Measurements from ENCODE around the gene RAD52. TPM values are rescaled to one million over a fixed set of nuclear protein-coding genes. Genes with fewer than 3 reads are reported as not detected.

The RAD52 gene
- total RNA-seq, 1 experiment from 2014 or later, result 15.3 TPM

- H3T11ph ChIP-seq (ENCODE audit: low read length), result no peak overlapping the region
- no peak overlapping the region for H3K23ac ChIP-seq (ENCODE audit: insufficient read length, low read depth, low read length)
- no peak overlapping the region for H2AK5ac ChIP-seq (ENCODE audit: insufficient read length, low read length)
- H3K4me2 ChIP-seq (ENCODE audit: insufficient read depth, insufficient read length, low read length), result no peak overlapping the region
- peaks cover 2% of the 10 kb centered on the region in 2 experiments; a peak in 2 of 4 replicates for H3K4me1 Mint-ChIP-seq
- no peak overlapping the region for H2BK15ac ChIP-seq (ENCODE audit: low read depth, low read length)
- no peaks in the 10 kb centered on the region; the same call in 1 of the 2 replicates for H3K4me1 ChIP-seq (ENCODE audit: insufficient read depth, low read length)
- H2BK20ac ChIP-seq (ENCODE audit: low read depth, low read length, poor library complexity, severe bottlenecking), result no peak overlapping the region
- H2AFZ ChIP-seq (ENCODE audit: low read length), result no peak overlapping the region
- no peak overlapping the region for H3K27ac ChIP-seq (ENCODE audit: insufficient read length, low read depth, low read length)
- no peak overlapping the region for H2BK5ac ChIP-seq (ENCODE audit: insufficient read length, low read length)
- no peak overlapping the region for H3K9ac ChIP-seq (ENCODE audit: extremely low read depth, insufficient read length, low read length)
- H3K79me2 ChIP-seq (ENCODE audit: insufficient read depth, low read length), result no peaks in the 10 kb centered on the region
- H3K27ac Mint-ChIP-seq, result peak overlapping the region in 2 of 3 experiments; percentile 11 to 43; a peak in 3 of 7 replicates
- H3K9me3 ChIP-seq (ENCODE audit: control insufficient read depth, low read depth, low read length), result no peaks in the 10 kb centered on the region
- H3K27me3 ChIP-seq (ENCODE audit: insufficient read depth, low read length), result no peaks in the 10 kb centered on the region; the same call in 1 of the 2 replicates
- WGBS (ENCODE audit: extremely low coverage, insufficient read length, low lambda C conversion rate), result no CpG with 5 or more reads among the region's 3 CpGs
- H3K79me1 ChIP-seq (ENCODE audit: insufficient read depth, low read depth, low read length, poor library complexity, severe bottlenecking), result no peaks in the 10 kb centered on the region
- no peak overlapping the region for H2BK12ac ChIP-seq (ENCODE audit: insufficient read length, low read depth, low read length)
- no peak overlapping the region for H3K56ac ChIP-seq (ENCODE audit: insufficient read length, low read depth, low read length)
- H3K18ac ChIP-seq (ENCODE audit: insufficient read length, low read depth, low read length), result no peak overlapping the region
- no peak overlapping the region for H3K4me3 Mint-ChIP-seq
- no peak overlapping the region for H4K5ac ChIP-seq (ENCODE audit: insufficient read length, low read depth, low read length)
- H3K4ac ChIP-seq (ENCODE audit: low read depth, low read length), result no peak overlapping the region
- no peak overlapping the region for H4K8ac ChIP-seq (replicated peaks; ENCODE audit: insufficient read length, low read depth, low read length)
- DNase-seq, result no peak
- no peaks in the 10 kb centered on the region for H3K9me3 Mint-ChIP-seq
- H3K27me3 Mint-ChIP-seq (ENCODE audit: low read depth), result no peaks in the 10 kb centered on the region
- no peaks in the 10 kb centered on the region for H4K20me1 ChIP-seq (ENCODE audit: control insufficient read depth, insufficient read depth, insufficient read length)
- H2BK120ac ChIP-seq (ENCODE audit: low read depth, low read length, poor library complexity, severe bottlenecking), result no peak overlapping the region
- no peaks in the 10 kb centered on the region for H3K23me2 ChIP-seq (ENCODE audit: insufficient read length, low read depth, low read length, poor library complexity, severe bottlenecking)
- H4K91ac ChIP-seq (ENCODE audit: insufficient read length, low read depth, low read length), result no peak overlapping the region
- H3K14ac ChIP-seq (ENCODE audit: insufficient read depth, low read length), result no peak overlapping the region
- TF ChIP-seq, protein P1, sequence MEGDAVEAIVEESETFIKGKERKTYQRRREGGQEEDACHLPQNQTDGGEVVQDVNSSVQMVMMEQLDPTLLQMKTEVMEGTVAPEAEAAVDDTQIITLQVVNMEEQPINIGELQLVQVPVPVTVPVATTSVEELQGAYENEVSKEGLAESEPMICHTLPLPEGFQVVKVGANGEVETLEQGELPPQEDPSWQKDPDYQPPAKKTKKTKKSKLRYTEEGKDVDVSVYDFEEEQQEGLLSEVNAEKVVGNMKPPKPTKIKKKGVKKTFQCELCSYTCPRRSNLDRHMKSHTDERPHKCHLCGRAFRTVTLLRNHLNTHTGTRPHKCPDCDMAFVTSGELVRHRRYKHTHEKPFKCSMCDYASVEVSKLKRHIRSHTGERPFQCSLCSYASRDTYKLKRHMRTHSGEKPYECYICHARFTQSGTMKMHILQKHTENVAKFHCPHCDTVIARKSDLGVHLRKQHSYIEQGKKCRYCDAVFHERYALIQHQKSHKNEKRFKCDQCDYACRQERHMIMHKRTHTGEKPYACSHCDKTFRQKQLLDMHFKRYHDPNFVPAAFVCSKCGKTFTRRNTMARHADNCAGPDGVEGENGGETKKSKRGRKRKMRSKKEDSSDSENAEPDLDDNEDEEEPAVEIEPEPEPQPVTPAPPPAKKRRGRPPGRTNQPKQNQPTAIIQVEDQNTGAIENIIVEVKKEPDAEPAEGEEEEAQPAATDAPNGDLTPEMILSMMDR (conservative IDR thresholded peaks at IDR 0.05), result no peak
- H3K36me3 Mint-ChIP-seq (ENCODE audit: insufficient read depth in 1 of 3, low read depth in 3 of 3), result peaks cover 34 to 76% (median 62%) of the 10 kb centered on the region in 3 experiments; a peak in 6 of 7 replicates
Measured at GRCh38 chr12:909861-910260, 39.6 kb downstream of the RAD52 start.
